Measurements from ENCODE around the gene SBK3. TPM values are rescaled to one million over a fixed set of nuclear protein-coding genes. Genes with fewer than 3 reads are reported as not detected.

SBK3 gene
- total and polyA plus RNA-seq, 10 of the 15 experiments (the other 5 are each of a cell fraction or from before 2014, with no cell fraction given), result not detected

GRCh38 chr19:55567708-55568328 is 22.5 kb upstream of the SBK3 start:
- Histone ChIP-seq H3K4me1 (ENCODE audit: control insufficient read depth, insufficient read depth, low read length) (no peaks in the 10 kb centered on the region), H3K27me3 (replicated peaks in 1 of 2; ENCODE audit: control insufficient read depth in 2 of 2, insufficient read depth in 2 of 2, low read length in 1 of 2) (no peaks in the 10 kb centered on the region), H3K79me2 (ENCODE audit: control insufficient read depth, insufficient read depth, low read length) (no peaks in the 10 kb centered on the region), H3K27ac (ENCODE audit: control insufficient read depth, insufficient read depth) (no peak overlapping the region), H3K4me2 (ENCODE audit: control insufficient read depth, insufficient read depth) (no peak overlapping the region), H3K36me3 (ENCODE audit: control insufficient read depth in 2 of 2, insufficient read depth in 2 of 2, low read length in 1 of 2) (no peaks in the 10 kb centered on the region), H3K4me3 (no peak overlapping the region), H4K20me1 (ENCODE audit: control insufficient read depth, insufficient read depth) (no peaks in the 10 kb centered on the region), H3K9ac (ENCODE audit: control insufficient read depth, insufficient read depth, low read length) (no peak overlapping the region), H3K9me3 (replicated peaks; ENCODE audit: control insufficient read depth, insufficient read depth, low read length) (no peaks in the 10 kb centered on the region), H2AFZ (ENCODE audit: control insufficient read depth, low read depth, low read length) (no peak overlapping the region)
- in situ Hi-C loops (cut with MboI) (no loop called here), intact Hi-C loops (cut with micrococcal nuclease; ENCODE audit: unreplicated experiment) (no loop called here)
- no peak for ATAC-seq
- SMC1A ChIA-PET (ENCODE audit: uncharacterized antibody, unreplicated experiment), result no interaction called here
- RAD21 ChIA-PET (ENCODE audit: unreplicated experiment), result no interaction called here
- no peak for FAIRE-seq
- no peak for DNase-seq (ENCODE audit: low read depth, low spot score)
- no peak for TF ChIP-seq PML (IDR thresholded peaks at IDR 0.05; ENCODE audit: low read length)
- POLR2A ChIA-PET, result no interaction called here
- BruUV-seq (replicated peaks), result no TSS peak
- CTCF ChIA-PET, result no interaction called here

GRCh38 chr19:55566823-55567222 is 21.5 kb upstream of the SBK3 start:
- SMC1A ChIA-PET (ENCODE audit: uncharacterized antibody, unreplicated experiment), result no interaction called here
- Histone ChIP-seq H3K9me3 (replicated peaks; ENCODE audit: control insufficient read depth, insufficient read depth, low read length) (no peaks in the 10 kb centered on the region), H3K27me3 (replicated peaks in 1 of 2; ENCODE audit: control insufficient read depth in 2 of 2, insufficient read depth in 2 of 2, low read length in 1 of 2) (no peaks in the 10 kb centered on the region), H4K20me1 (ENCODE audit: control insufficient read depth, insufficient read depth) (no peaks in the 10 kb centered on the region), H2AFZ (ENCODE audit: control insufficient read depth, low read depth, low read length) (no peak overlapping the region), H3K4me3 (no peak overlapping the region), H3K79me2 (ENCODE audit: control insufficient read depth, insufficient read depth, low read length) (no peaks in the 10 kb centered on the region), H3K4me2 (ENCODE audit: control insufficient read depth, insufficient read depth) (no peak overlapping the region), H3K9ac (ENCODE audit: control insufficient read depth, insufficient read depth, low read length) (no peak overlapping the region), H3K27ac (ENCODE audit: control insufficient read depth, insufficient read depth) (no peak overlapping the region), H3K36me3 (ENCODE audit: control insufficient read depth in 2 of 2, insufficient read depth in 2 of 2, low read length in 1 of 2) (no peaks in the 10 kb centered on the region), H3K4me1 (ENCODE audit: control insufficient read depth, insufficient read depth, low read length) (no peaks in the 10 kb centered on the region)
- CTCF ChIA-PET, result interaction anchor here (0.6 kb wide), 1 partner anchor 421 kb away, joined by 3 read pairs; no protein-coding TSS in a partner anchor
- in situ Hi-C loops (cut with MboI), result no loop called here
- intact Hi-C loops (cut with micrococcal nuclease; ENCODE audit: unreplicated experiment), result no loop called here
- no TSS peak for BruUV-seq (replicated peaks)
- RAD21 ChIA-PET (ENCODE audit: unreplicated experiment), result no interaction called here
- no peak for ATAC-seq
- 27% methylated on average over 9 of the region's 9 CpGs for WGBS (ENCODE audit: insufficient coverage, insufficient replicate concordance, low lambda C conversion rate, missing lambda C conversion rate)
- POLR2A ChIA-PET, result no interaction called here
- DNase-seq (ENCODE audit: low read depth, low spot score), result no peak
- FAIRE-seq, result no peak
- TF ChIP-seq, protein P1, sequence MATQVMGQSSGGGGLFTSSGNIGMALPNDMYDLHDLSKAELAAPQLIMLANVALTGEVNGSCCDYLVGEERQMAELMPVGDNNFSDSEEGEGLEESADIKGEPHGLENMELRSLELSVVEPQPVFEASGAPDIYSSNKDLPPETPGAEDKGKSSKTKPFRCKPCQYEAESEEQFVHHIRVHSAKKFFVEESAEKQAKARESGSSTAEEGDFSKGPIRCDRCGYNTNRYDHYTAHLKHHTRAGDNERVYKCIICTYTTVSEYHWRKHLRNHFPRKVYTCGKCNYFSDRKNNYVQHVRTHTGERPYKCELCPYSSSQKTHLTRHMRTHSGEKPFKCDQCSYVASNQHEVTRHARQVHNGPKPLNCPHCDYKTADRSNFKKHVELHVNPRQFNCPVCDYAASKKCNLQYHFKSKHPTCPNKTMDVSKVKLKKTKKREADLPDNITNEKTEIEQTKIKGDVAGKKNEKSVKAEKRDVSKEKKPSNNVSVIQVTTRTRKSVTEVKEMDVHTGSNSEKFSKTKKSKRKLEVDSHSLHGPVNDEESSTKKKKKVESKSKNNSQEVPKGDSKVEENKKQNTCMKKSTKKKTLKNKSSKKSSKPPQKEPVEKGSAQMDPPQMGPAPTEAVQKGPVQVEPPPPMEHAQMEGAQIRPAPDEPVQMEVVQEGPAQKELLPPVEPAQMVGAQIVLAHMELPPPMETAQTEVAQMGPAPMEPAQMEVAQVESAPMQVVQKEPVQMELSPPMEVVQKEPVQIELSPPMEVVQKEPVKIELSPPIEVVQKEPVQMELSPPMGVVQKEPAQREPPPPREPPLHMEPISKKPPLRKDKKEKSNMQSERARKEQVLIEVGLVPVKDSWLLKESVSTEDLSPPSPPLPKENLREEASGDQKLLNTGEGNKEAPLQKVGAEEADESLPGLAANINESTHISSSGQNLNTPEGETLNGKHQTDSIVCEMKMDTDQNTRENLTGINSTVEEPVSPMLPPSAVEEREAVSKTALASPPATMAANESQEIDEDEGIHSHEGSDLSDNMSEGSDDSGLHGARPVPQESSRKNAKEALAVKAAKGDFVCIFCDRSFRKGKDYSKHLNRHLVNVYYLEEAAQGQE (IDR thresholded peaks at IDR 0.05; ENCODE audit: low read depth, low read length), result no peak
- TF ChIP-seq SMAD1 (IDR thresholded peaks at IDR 0.05; ENCODE audit: low read depth, partially characterized antibody), result no peak
- TF ChIP-seq RBBP5 (conservative IDR thresholded peaks at IDR 0.05), result no peak
- no peak for TF ChIP-seq KLF5 (IDR thresholded peaks at IDR 0.05; ENCODE audit: partially characterized antibody)
- no peak for TF ChIP-seq ZBTB40 (IDR thresholded peaks at IDR 0.05; ENCODE audit: borderline replicate concordance)
- no peak for TF ChIP-seq SMAD5 (IDR thresholded peaks at IDR 0.05; ENCODE audit: low read depth)
- TF ChIP-seq, protein P2, sequence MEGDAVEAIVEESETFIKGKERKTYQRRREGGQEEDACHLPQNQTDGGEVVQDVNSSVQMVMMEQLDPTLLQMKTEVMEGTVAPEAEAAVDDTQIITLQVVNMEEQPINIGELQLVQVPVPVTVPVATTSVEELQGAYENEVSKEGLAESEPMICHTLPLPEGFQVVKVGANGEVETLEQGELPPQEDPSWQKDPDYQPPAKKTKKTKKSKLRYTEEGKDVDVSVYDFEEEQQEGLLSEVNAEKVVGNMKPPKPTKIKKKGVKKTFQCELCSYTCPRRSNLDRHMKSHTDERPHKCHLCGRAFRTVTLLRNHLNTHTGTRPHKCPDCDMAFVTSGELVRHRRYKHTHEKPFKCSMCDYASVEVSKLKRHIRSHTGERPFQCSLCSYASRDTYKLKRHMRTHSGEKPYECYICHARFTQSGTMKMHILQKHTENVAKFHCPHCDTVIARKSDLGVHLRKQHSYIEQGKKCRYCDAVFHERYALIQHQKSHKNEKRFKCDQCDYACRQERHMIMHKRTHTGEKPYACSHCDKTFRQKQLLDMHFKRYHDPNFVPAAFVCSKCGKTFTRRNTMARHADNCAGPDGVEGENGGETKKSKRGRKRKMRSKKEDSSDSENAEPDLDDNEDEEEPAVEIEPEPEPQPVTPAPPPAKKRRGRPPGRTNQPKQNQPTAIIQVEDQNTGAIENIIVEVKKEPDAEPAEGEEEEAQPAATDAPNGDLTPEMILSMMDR (IDR thresholded peaks at IDR 0.05 in 2 of 3, conservative IDR thresholded peaks at IDR 0.05 in 1 of 3; ENCODE audit: control insufficient read depth in 2 of 3, extremely low read depth in 1 of 3, insufficient read depth in 1 of 3, low read depth in 3 of 3, low read length in 3 of 3), result no peak
